Right cardiac atrium (tissue), 5 donors: ENCODE measurements around the gene WDR1. TPM values are rescaled to one million over a fixed set of nuclear protein-coding genes. Genes with fewer than 3 reads are reported as not detected.

Experiments
- ATAC-seq, 2 donors: fragments of 200-7000 bp; cut with Tn5 transposase; one replicate each; pipeline versions ENCODE4 v1.8.0 to v1.9.1; 2020; ENCODE audit warnings: moderate library complexity in 2 of 2, mild to moderate bottlenecking in 1 of 2
- DNase-seq, 3 donors: peaks; one replicate each; pipeline ENCODE4 v3.0.0-alpha.2; 2020
- H3K27ac ChIP-seq: one replicate; pipeline ENCODE4 v1.5.1; 2013; ENCODE audit warnings: mild to moderate bottlenecking, low read length, control low read depth, moderate library complexity
- H3K27me3 ChIP-seq: one replicate; pipeline ENCODE4 v1.6.1; 2013; ENCODE audit not compliant: control insufficient read depth, insufficient read depth
- H3K4me1 ChIP-seq: one replicate; pipeline ENCODE4 v1.6.1; 2013; ENCODE audit warnings: low read length; ENCODE audit not compliant: control insufficient read depth, insufficient read depth
- H3K4me3 ChIP-seq: one replicate; pipeline ENCODE4 v1.5.1; 2013; ENCODE audit warnings: low read length, control low read depth
- H3K9me3 ChIP-seq: one replicate; pipeline ENCODE4 v1.6.1; 2013; ENCODE audit warnings: low read length; ENCODE audit not compliant: control insufficient read depth
- WGBS: extraction: QIAGEN DNeasy Blood & Tissue Kit; methylation state at CpG from one replicate; pipeline ENCODE4 v1.1.7; 2013; 5-methylcytosine and 5-hydroxymethylcytosine counted together
- intact Hi-C, 4 donors: fragments of 100-400 bp; cut with DNase I; formaldehyde crosslinking; loops; one replicate each; pipeline versions ENCODE4 v1.11.0 to v1.14.0; 2022 to 2023
- polyA plus RNA-seq: library from polyadenylated mRNA; stranded (reverse); fragments of 200-250 nt; gene quantifications from one replicate; pipeline ENCODE4 v1.2.3, GENCODE V29; 2013
- total RNA-seq, 4 donors: library from RNA; stranded (reverse); fragmentation: NEBNext Ultra II Directional; extraction: Animal tissue kit (Norgen Biotek cat#: 25700); gene quantifications; one replicate each; pipeline ENCODE4 v1.2.1, GENCODE V29; 2021
- donor health status: healthy with polysubstance abuse.
- donor health status: DM: no; HTN: yes; CAD: no.
- donor health status: DM: no; HTN: no; CAD: no.
- donor health status: DM: no; HTN: yes; CAD: no; lungs with severe emphysema.
- donor health status: DM: yes; HTN: yes; CAD: no.

Gene WDR1
- total and polyA plus RNA-seq, 5 donors = 116 to 280 (median 209) TPM

DNA sequence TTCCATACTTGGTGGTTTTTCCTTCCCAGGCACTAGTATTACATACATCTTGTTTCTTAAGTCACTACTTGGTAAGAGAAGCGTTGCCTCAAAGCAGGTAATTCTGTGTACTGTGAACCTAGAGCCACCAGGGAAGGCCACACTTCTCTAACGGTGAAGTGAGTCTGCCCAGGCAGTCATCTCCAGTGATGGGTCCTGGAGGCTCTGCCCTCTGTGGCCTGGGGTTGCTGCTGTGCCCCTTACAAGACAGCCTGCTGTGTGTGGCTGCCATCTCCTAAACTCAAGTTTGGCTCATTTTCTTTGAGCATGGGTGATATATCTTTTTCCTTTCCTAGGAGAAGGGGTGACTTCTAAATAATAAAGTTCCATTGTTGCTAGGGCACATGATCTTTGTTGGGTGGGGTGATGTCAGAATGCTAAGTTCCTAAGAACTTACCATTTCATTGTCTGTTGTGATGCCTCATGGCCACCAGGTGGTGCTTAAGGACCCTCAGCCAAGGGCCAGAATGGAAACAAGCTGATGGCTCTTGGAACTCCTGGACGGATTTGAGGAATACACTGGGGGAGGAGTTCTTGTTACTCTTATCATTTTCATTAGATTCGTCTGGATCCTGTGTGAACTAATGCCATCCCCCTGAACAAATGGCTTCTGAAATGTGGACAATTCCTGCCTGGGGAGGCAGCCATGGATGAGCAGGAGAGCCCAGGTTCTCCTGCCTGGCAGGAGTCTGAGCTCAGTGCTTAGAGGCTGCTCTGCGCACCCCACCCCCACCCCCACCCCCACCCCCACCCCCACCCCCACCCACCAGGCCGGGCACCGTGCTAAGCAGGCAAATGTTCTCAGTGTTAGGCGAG is 41.1 kb upstream of the WDR1 start:
- 31% methylated on average over 8 of the region's 8 CpGs for WGBS
- ATAC-seq (peak; percentile 69 to 79), DNase-seq (peak in 2 of 3 donors; percentile 41 to 59)
- Histone ChIP-seq H3K9me3 (no peaks in the 10 kb centered on the region), H3K4me1 (no peaks in the 10 kb centered on the region), H3K27ac (no peak overlapping the region), H3K4me3 (no peak overlapping the region), H3K27me3 (no peaks in the 10 kb centered on the region)
- intact Hi-C loops = no loop called here

DNA sequence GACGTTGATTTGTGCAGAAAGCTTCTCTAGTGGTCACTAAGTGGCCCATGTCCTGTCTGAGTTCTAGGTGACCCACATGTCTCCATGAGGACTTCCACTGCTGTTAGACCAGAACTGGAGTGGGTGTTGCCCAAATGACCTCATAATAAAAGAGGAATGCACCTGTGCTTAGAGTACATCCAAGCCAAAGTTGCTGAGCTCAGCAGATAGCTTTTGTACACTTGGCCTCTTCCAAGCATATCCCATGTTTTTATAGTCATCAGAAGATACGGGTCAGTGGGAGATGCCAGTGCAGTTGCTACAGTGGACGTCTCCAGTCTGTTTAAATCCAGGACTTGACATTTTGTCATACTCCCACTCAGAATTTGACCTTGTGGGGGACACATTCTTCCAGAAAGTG is 37.6 kb upstream of the WDR1 start:
- no peaks in the 10 kb centered on the region for H3K27me3 ChIP-seq
- intact Hi-C loops = no loop called here
- H3K9me3 ChIP-seq = no peaks in the 10 kb centered on the region
- no peak for DNase-seq
- no peak overlapping the region for H3K4me3 ChIP-seq
- H3K27ac ChIP-seq = no peak overlapping the region
- 84% methylated on average over 3 of the region's 3 CpGs for WGBS
- H3K4me1 ChIP-seq = no peaks in the 10 kb centered on the region
- ATAC-seq = no peak

DNA sequence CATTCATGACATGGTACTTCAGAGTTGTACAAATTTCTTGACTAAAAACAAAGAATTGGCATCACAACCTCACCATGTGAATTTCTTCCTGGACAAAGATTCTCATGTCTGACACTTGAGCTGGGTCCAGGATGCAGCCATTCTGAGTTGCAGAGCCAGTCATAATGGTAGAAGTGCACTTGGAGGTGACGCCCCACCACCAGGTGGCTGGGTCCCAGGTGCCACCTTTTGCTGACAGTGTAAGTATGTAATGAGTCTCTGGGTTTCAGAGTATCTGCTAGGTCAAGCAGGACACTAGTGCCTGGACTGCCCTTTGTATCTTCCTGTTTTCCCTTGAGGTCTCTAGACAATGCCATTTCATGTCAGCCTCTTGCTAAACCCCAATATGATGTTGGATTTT is 36.6 kb upstream of the WDR1 start:
- intact Hi-C loops = no loop called here
- Histone ChIP-seq H3K4me3 (no peak overlapping the region), H3K9me3 (no peaks in the 10 kb centered on the region), H3K4me1 (no peaks in the 10 kb centered on the region), H3K27me3 (no peaks in the 10 kb centered on the region), H3K27ac (no peak overlapping the region)
- DNase-seq (no peak), ATAC-seq (no peak)
- WGBS = 92% methylated on average over 1 of the region's 1 CpG

DNA sequence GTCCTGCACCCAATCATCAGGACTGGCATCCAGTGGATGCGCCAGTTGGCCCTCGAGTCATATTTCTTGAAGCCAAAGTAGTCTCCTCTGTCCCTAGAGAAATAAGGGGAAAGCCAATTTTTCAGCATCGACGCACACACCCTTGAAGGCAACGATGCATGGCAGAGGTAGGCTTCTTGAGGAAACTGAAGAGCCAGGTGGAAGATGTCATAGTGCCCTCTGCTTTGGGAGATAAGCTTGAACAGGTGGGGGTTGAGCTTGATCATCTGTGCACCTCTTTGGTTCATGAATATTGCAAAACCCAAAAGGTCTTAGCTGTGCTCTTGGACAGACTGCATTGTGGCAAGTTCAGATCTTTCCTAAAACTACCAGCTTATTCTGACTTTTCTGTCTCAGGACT is 34.6 kb upstream of the WDR1 start:
- 92% methylated on average over 5 of the region's 5 CpGs for WGBS
- no peak overlapping the region for H3K27ac ChIP-seq
- no peaks in the 10 kb centered on the region for H3K27me3 ChIP-seq
- no peaks in the 10 kb centered on the region for H3K4me1 ChIP-seq
- intact Hi-C loops = no loop called here
- H3K9me3 ChIP-seq = no peaks in the 10 kb centered on the region
- no peak for ATAC-seq
- DNase-seq = no peak
- H3K4me3 ChIP-seq = no peak overlapping the region

DNA sequence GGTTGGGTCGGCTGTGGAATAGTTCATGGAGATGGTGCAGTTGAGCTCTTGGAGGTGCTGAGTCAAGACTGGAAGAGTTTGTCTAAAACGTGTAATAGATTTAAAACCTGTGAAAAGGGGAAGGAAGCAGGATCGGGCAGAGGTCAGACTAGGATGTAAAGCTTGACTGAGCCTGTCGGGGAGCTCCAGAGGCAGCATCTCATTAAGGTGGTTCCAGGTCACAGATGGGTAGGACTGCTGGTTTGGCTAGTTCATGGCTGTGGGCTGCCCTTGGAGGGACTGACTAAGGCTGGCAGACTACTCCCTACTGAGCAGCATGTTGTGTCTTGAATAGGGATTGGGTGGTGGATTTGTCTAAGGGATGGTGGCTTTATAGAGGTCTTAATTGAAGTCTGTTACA is 28.4 kb upstream of the WDR1 start:
- no peaks in the 10 kb centered on the region for H3K27me3 ChIP-seq
- no peak overlapping the region for H3K27ac ChIP-seq
- no peaks in the 10 kb centered on the region for H3K9me3 ChIP-seq
- no peak for ATAC-seq
- WGBS = 63% methylated on average over 4 of the region's 4 CpGs
- intact Hi-C loops = no loop called here
- H3K4me1 ChIP-seq = no peaks in the 10 kb centered on the region
- H3K4me3 ChIP-seq = no peak overlapping the region
- DNase-seq = no peak

DNA sequence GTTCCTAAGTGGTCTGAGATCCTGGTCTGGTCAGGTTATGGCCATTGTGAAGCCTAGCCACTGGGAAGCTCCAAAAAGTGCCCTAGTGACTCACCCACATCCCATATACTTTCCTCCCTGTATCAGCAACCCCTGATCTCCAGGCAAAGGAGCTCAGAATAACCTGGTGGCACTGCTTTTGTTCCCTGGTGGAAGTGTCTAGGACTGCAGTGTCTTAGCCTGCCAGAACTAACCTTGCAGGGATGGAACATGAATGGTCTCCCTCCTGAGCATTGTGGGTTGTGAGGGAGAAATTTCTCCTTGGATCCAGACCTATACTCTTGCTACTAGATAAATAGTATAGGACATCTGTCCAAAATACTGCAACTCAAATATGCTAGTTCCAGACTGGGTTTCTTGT is 27.9 kb upstream of the WDR1 start:
- DNase-seq = no peak
- no peak overlapping the region for H3K4me3 ChIP-seq
- no peak overlapping the region for H3K27ac ChIP-seq
- H3K4me1 ChIP-seq = no peaks in the 10 kb centered on the region
- no peaks in the 10 kb centered on the region for H3K27me3 ChIP-seq
- no peak for ATAC-seq
- intact Hi-C loops = no loop called here
- no peaks in the 10 kb centered on the region for H3K9me3 ChIP-seq

DNA sequence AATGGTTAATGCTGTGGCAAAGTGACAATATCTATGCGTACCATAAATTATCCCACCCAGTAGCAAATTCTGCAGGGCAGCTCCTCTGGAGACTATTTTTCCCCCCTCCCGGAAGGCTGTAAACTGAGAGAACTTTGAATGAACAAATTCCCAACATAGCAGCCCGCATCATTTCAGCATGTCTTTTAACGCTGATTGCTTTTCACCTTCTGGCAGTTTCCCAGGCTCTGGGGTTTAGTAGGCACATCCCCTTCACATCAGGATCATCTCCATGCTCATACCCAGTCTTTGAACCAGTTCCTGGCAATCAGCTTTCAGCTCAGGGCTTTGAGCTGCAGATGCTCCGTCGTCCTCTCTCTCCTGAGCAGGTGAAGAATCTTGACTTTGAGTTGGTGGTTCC is 26.6 kb upstream of the WDR1 start:
- no peaks in the 10 kb centered on the region for H3K9me3 ChIP-seq
- no peaks in the 10 kb centered on the region for H3K27me3 ChIP-seq
- 84% methylated on average over 6 of the region's 6 CpGs for WGBS
- no peaks in the 10 kb centered on the region for H3K4me1 ChIP-seq
- no peak overlapping the region for H3K27ac ChIP-seq
- ATAC-seq (no peak), DNase-seq (no peak)
- no peak overlapping the region for H3K4me3 ChIP-seq
- intact Hi-C loops = no loop called here

DNA sequence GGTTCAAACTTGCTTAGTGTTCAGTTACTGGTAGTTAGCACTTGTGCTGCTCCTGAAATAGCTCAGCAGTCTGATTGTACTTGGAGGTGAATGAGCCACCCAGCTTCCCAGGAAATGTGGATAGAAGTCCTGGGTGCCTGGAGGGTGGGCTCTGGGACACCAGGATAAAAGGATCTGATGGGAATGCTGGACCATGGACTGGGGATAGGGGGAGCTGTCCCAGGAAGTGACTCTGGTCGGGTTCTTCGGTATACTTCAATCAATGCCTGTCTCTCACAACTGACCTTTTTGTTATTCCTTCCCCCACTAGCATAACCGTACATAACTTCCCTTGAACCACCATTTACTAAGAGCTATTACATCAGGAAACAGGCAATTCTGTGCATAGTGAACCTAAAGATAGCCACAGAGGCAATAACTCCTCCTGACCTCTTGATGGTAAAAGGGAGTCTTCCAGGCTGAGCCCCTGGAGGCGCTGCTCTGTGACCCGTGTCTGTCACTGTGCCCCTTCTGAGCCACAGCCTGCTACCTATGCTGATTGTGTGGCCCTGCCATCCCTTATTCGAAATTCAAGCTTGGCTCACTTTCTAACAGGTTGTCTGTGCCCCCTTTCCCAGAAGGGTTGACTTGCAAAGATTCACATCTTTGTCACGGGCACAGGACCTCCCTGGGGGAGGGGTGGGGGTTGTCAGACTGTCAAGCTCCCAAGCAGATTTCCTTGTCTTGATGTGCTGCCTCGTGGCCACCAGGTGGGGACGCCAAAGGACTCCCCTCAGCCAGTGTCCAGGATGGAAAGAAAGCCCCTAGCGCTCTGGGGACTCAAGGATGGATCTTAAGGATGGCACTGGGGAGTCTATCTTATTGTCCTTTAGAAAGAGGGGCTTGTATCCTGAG is 24.5 kb upstream of the WDR1 start:
- H3K27ac ChIP-seq = no peak overlapping the region
- no peaks in the 10 kb centered on the region for H3K9me3 ChIP-seq
- H3K4me1 ChIP-seq = no peaks in the 10 kb centered on the region
- WGBS = 56% methylated on average over 10 of the region's 10 CpGs
- ATAC-seq (no peak), DNase-seq (no peak)
- no peak overlapping the region for H3K4me3 ChIP-seq
- no peaks in the 10 kb centered on the region for H3K27me3 ChIP-seq
- intact Hi-C loops = no loop called here

DNA sequence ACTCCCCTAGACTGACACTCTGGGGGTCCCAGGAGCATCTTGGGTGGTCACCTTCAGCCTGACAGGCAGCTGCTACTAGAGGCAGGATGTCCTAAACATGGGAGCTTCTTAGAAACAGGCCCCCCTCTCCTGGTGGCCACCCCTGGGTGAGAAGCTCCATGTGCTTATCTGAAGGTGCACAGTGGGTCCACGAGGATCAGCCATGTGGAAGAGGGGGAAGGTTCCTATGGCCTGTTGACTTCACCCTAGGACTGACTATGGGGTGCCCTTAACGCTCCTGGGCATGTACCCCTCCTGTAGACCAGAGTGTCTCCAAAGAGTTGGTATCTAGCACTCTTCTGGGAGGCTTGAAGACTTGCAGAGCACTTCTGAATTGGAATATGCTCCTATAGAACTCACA is 22.9 kb upstream of the WDR1 start:
- 81% methylated on average over 2 of the region's 2 CpGs for WGBS
- Histone ChIP-seq H3K4me3 (no peak overlapping the region), H3K9me3 (no peaks in the 10 kb centered on the region), H3K27me3 (no peaks in the 10 kb centered on the region), H3K4me1 (no peaks in the 10 kb centered on the region), H3K27ac (no peak overlapping the region)
- DNase-seq = no peak
- intact Hi-C loops = no loop called here
- ATAC-seq = no peak

DNA sequence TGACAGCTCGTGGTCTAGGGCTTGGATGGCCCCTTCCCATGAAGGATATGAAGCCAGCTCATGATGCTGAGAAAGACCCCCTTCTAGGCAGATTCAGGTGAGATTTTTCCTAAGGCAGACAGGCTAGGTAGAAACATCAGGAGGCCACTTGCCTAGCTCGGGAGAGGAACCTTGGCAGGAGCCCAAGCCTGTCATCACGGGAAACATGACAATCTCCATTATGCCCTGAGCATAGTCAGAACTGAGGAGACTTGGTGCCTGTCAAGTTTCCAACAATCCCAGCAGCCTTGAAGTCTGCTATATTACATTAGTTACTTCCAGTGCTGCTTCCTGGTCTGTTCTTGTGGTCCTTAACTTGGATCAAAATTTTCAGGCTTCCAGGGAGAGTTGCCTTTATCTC is 18.7 kb upstream of the WDR1 start:
- Histone ChIP-seq H3K9me3 (no peaks in the 10 kb centered on the region), H3K27me3 (no peaks in the 10 kb centered on the region), H3K27ac (no peak overlapping the region), H3K4me1 (peaks cover 3% of the 10 kb centered on the region), H3K4me3 (no peak overlapping the region)
- no peak for DNase-seq
- no peak for ATAC-seq
- WGBS = 33% methylated on average over 3 of the region's 3 CpGs
- intact Hi-C loops = no loop called here

DNA sequence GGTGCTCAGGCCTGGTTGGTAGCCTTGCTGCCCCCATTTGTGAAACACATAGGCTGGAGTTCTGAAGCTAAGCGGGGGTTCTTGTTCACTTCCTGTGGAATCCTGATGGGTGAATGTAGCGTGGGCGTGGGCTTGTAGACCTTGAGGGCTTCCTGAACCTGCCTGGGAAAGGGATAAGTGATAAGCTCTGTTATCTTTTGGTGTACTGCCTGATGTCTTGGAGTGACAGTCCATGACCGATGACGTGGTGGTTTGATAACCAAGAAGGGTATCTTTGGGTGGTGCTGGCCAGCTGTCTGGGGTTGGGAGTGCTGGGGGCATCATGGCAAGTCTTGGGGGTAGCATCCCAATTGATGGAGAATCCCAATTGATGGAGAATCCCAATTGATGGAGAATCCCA is 17.5 kb upstream of the WDR1 start:
- Histone ChIP-seq H3K27me3 (no peaks in the 10 kb centered on the region), H3K9me3 (no peaks in the 10 kb centered on the region), H3K27ac (no peak overlapping the region), H3K4me1 (peaks cover 5% of the 10 kb centered on the region), H3K4me3 (no peak overlapping the region)
- WGBS = 78% methylated on average over 5 of the region's 5 CpGs
- no peak for ATAC-seq
- no peak for DNase-seq
- intact Hi-C loops = no loop called here
